Vagina (tissue), 2 donors: ENCODE results near the gene OR2V2. TPM values are rescaled to one million over a fixed set of nuclear protein-coding genes. Genes with fewer than 3 reads are reported as not detected.

Experiments used
- DNase-seq, 2 donors: peaks; one replicate each; pipeline ENCODE4 v3.0.0-alpha.2; 2017; ENCODE audit errors: extremely low spot score in 2 of 2
- H3K27ac ChIP-seq: fragments of 200-600 bp; sonication (generic); one replicate; pipeline ENCODE4 v1.5.1; 2019
- H3K27me3 ChIP-seq: fragments of 200-600 bp; sonication (generic); one replicate; pipeline ENCODE4 v1.5.1; 2019
- H3K36me3 ChIP-seq, 2 donors: fragments of 200-600 bp; sonication (generic); one replicate each; pipeline ENCODE4 v1.5.1; 2017 to 2019
- H3K4me1 ChIP-seq: fragments of 200-600 bp; sonication (generic); one replicate; pipeline ENCODE4 v1.5.1; 2019
- H3K4me3 ChIP-seq, 2 donors: fragments of 200-600 bp; sonication (generic); 1 replicate in 1 of 2; 2 replicates in 1 of 2; pipeline ENCODE4 v1.5.1; 2016 to 2019
- H3K9me3 ChIP-seq: fragments of 200-600 bp; sonication (generic); one replicate; pipeline ENCODE4 v1.5.1; 2019
- POLR2A ChIP-seq, 2 donors: fragments of 450-650 bp; IDR thresholded peaks; one replicate each; pipeline ENCODE4 v1.6.1; 2017; ENCODE audit warnings: antibody characterized with exemption in 2 of 2, mild to moderate bottlenecking in 2 of 2, moderate library complexity in 2 of 2
- POLR2AphosphoS5 ChIP-seq, 2 donors: sonication (generic); formaldehyde crosslinking; IDR thresholded peaks; one replicate each; pipeline ENCODE4 v1.9.0; 2017; ENCODE audit warnings: antibody characterized with exemption in 2 of 2, mild to moderate bottlenecking in 2 of 2, low read depth in 1 of 2; ENCODE audit not compliant: insufficient read depth in 1 of 2
- intact Hi-C: fragments of 100-400 bp; cut with DNase I; formaldehyde crosslinking; loops from one replicate; pipeline ENCODE4 v1.15.1; 2023
- total RNA-seq: library from RNA; depleted of rRNA; stranded (reverse); fragments of >200 nt; gene quantifications from one replicate; pipeline ENCODE4 v1.2.3, GENCODE V29; 2016
- TF ChIP-seq, protein P1 (sequence below), 3 experiments: fragments of 450-650 bp in 2 of 3; fragments of 200-600 bp in 1 of 3; sonication (generic) in 1 of 3; IDR thresholded peaks; one replicate each; pipeline ENCODE4 v1.5.1; 2017 to 2019; ENCODE audit warnings: antibody characterized with exemption in 3 of 3, mild to moderate bottlenecking in 2 of 3, moderate library complexity in 2 of 3

OR2V2 gene
- total RNA-seq, 1 donor from 2014 or later, result not detected

- no peak for DNase-seq
- Histone ChIP-seq H3K27ac (no peak overlapping the region), H3K4me1 (peaks cover 30% of the 10 kb centered on the region), H3K36me3 (no peaks in the 10 kb centered on the region), H3K27me3 (no peaks in the 10 kb centered on the region), H3K9me3 (no peaks in the 10 kb centered on the region), H3K4me3 (peak overlapping the region in 1 of 2 donors; percentile 86)
- intact Hi-C loops, result loop anchor here (10.0 kb wide), 1 partner anchor 322 kb away; the partner anchor contains the start of gene ZFP62
- TF ChIP-seq, protein P1, sequence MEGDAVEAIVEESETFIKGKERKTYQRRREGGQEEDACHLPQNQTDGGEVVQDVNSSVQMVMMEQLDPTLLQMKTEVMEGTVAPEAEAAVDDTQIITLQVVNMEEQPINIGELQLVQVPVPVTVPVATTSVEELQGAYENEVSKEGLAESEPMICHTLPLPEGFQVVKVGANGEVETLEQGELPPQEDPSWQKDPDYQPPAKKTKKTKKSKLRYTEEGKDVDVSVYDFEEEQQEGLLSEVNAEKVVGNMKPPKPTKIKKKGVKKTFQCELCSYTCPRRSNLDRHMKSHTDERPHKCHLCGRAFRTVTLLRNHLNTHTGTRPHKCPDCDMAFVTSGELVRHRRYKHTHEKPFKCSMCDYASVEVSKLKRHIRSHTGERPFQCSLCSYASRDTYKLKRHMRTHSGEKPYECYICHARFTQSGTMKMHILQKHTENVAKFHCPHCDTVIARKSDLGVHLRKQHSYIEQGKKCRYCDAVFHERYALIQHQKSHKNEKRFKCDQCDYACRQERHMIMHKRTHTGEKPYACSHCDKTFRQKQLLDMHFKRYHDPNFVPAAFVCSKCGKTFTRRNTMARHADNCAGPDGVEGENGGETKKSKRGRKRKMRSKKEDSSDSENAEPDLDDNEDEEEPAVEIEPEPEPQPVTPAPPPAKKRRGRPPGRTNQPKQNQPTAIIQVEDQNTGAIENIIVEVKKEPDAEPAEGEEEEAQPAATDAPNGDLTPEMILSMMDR (IDR thresholded peaks at IDR 0.05), result no peak
- TF ChIP-seq POLR2AphosphoS5 (IDR thresholded peaks at IDR 0.05; ENCODE audit: insufficient read depth in 1 of 2, low read depth in 1 of 2) (no peak), POLR2A (IDR thresholded peaks at IDR 0.05) (no peak)
These were observed 39.7 kb downstream of the OR2V2 start for GRCh38 chr5:181186986-181187499.

- H3K4me1 ChIP-seq, result peaks cover 35% of the 10 kb centered on the region
- H3K36me3 ChIP-seq, result no peaks in the 10 kb centered on the region
- intact Hi-C loops, result loop anchor here (10.0 kb wide), 1 partner anchor 323 kb away; the partner anchor contains the start of gene ZFP62
- no peak for DNase-seq
- H3K27ac ChIP-seq, result peak overlapping the region; percentile 93
- peak overlapping the region; percentile 83 to 86 for H3K4me3 ChIP-seq
- no peaks in the 10 kb centered on the region for H3K9me3 ChIP-seq
- H3K27me3 ChIP-seq, result no peaks in the 10 kb centered on the region
- TF ChIP-seq, protein P1 (IDR thresholded peaks at IDR 0.05), result peak in 1 of 3 experiments; percentile 15
- TF ChIP-seq POLR2AphosphoS5 (IDR thresholded peaks at IDR 0.05; ENCODE audit: insufficient read depth in 1 of 2, low read depth in 1 of 2) (peak; percentile 39 to 53), POLR2A (IDR thresholded peaks at IDR 0.05) (no peak)
These were observed 40.3 kb downstream of the OR2V2 start for GRCh38 chr5:181187500-181188213.

GRCh38 chr5:181188700-181189362 is 41.4 kb downstream of the OR2V2 start:
- peak in 1 of 2 donors; percentile 96 for DNase-seq
- peak overlapping the region; percentile 93 for H3K27ac ChIP-seq

GRCh38 chr5:181189363-181189961 is 42.1 kb downstream of the OR2V2 start:
- Histone ChIP-seq H3K27ac (peak overlapping the region; percentile 93), H3K4me1 (peaks cover 29% of the 10 kb centered on the region), H3K9me3 (no peaks in the 10 kb centered on the region), H3K27me3 (no peaks in the 10 kb centered on the region), H3K4me3 (peak overlapping the region; percentile 83 to 86), H3K36me3 (no peaks in the 10 kb centered on the region)
- TF ChIP-seq, protein P1 (IDR thresholded peaks at IDR 0.05), result no peak
- no peak for TF ChIP-seq POLR2AphosphoS5 (IDR thresholded peaks at IDR 0.05; ENCODE audit: insufficient read depth in 1 of 2, low read depth in 1 of 2)
- no peak for TF ChIP-seq POLR2A (IDR thresholded peaks at IDR 0.05)
- DNase-seq, result no peak
- intact Hi-C loops, result loop anchor here (10.0 kb wide), 1 partner anchor 325 kb away; the partner anchor contains the start of gene ZFP62

More at GRCh38 chr5:181188700-181189362, 41.4 kb downstream of the OR2V2 start:
- H3K4me1 ChIP-seq, result peaks cover 35% of the 10 kb centered on the region
- TF ChIP-seq POLR2AphosphoS5 (IDR thresholded peaks at IDR 0.05; ENCODE audit: insufficient read depth in 1 of 2, low read depth in 1 of 2), result peak in 1 of 2 donors; percentile 54
- TF ChIP-seq POLR2A (IDR thresholded peaks at IDR 0.05), result no peak
- TF ChIP-seq, protein P1 (IDR thresholded peaks at IDR 0.05), result no peak
- intact Hi-C loops, result loop anchor here (10.0 kb wide), 1 partner anchor 324 kb away; the partner anchor contains the start of gene ZFP62
- H3K9me3 ChIP-seq, result no peaks in the 10 kb centered on the region
- no peaks in the 10 kb centered on the region for H3K36me3 ChIP-seq
- H3K27me3 ChIP-seq, result no peaks in the 10 kb centered on the region
- H3K4me3 ChIP-seq, result peak overlapping the region; percentile 83 to 86
